ENCODE data around the gene BACE2. TPM values are rescaled to one million over a fixed set of nuclear protein-coding genes. Genes with fewer than 3 reads are reported as not detected.

BACE2 gene
- polyA plus RNA-seq, 3 donors: 25.3 to 28.6 (median 27.5) TPM

DNA sequence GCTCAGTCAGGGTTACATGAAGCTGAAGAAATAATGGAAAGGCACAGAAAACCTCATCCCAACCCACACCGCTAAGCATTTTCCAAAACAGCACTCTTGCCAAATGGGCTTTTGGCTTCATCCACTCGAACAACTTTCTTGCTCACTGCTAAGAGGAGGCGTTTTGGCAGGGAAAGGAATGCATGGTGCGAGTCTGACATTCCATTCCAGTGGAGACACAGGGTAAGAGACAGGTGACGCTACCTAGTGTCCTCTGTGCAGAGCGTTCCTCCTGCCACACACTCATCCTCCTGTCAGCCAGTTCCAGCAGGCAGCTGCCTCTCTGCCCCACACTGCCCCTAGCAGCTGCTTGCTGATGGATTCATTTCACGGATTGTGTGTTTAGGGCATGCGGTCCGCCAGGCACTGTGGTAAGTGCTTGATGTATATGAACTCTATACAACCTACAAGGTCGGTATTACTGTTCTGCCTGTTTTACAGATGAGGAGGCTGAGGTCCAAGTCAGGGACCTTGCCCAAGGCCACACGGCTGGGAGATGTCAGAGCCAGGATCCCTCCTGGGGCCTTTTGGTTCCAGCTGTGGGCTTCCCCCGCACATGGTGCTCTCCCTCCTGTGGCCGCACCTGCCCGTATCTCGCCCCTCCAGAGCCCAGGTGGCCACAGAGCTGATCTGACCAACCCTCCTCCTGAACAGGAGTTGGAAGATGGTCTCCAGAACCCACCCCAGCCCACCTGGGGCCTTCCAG lies 25.7 kb upstream of the BACE2 start:
- DNase-seq (ENCODE audit: extremely low read depth in 1 of 11, low read depth in 9 of 11, low spot score in 4 of 11): no peak

DNA sequence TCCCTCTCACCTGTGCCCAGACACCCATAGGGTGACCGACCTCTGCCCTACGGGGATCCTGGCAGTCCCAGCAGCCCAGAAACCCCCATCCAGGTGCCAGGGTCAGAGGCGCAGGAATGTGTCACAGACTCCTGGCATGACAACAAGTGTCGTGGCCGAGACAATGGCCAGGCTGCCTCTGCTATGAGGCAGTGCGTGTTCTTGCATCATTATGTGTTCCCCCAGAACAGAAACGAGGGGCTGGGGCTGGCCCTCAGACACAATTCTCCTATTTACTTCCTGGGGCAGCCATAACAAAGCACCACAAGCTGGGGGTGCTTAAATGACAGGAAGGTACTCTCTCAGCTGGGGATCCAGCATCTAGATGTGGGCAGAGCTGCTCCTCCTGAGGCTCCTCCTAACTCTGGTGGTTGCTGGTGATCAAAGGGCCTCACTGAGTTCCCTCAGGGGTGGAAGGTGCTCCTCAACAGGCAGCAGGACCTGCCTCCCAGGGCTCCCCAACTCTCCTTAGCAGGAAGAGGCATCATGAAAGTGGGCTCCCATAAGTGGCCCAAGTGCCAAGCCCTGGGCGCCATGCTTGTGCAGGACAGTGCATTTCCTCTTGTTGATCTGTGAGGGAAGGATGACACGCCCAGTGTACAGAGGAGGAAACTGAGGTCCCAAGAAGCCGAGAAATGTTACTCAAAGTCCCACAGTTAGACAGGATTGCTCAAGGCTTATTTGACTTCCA lies 24.2 kb upstream of the BACE2 start:
- DNase-seq (ENCODE audit: extremely low read depth in 1 of 11, low read depth in 9 of 11, low spot score in 4 of 11): no peak

DNA sequence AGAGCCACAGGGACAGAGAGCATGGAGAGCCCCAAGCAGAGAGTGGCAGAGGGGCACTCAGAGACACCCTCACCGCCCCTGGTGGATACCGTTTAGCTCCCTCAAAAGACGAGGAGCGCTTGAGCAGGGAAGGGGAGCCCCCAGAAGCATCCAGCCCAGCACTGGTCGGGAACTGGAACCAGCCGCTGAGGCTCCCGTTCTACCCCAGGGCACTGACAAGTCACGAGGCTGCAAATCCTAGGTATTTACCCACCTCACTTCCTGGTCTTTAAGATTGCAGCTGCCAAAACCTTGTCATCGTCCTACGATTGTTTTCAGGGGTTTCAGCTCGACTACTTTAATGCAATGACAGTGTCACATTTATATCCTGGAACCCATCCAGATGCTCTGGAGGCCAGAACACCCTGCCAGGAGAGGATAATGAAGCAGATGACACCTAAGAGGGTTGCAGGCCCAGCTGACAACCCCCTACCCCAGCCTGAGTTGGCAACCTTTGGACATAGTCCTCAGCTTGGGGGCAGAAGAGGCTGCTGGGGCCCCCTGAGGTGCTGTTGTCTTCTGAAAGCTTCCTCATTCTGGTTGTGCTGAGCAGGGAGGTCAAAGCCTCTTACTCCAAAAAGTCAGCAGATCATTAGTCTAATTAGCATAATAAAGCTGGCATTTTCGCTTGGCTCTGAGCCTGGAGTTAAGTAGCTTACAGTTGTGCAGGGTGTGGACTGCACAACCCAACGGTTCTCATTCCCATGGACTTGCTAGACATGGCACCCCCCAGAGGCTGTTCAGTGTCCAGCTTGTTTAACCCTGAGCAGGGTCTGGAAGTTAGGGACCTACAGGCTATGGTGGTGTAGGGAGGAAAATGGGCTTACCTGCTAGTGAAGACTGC lies 20.6 kb upstream of the BACE2 start:
- DNase-seq (ENCODE audit: extremely low read depth in 1 of 11, low read depth in 9 of 11, low spot score in 4 of 11): no peak

DNA sequence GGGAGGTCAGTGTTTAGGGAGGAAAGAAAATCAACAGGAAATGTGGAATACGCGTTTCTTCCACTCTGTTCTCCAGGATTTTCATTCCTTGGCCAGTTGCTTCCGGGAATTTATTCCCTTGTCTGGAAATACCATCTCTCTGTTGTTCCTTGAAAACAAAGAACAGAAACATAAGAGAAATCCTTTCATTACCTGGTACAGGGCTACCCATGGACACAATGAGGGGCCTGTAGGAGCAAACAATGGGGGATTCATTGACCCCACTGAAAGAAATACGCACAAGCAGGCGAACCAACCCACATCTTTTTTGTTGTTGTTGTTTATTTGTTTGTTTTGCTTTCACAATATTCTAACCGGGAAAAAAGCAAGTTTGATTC lies 20.0 kb upstream of the BACE2 start:
- no peak for DNase-seq (ENCODE audit: extremely low read depth in 1 of 11, low read depth in 9 of 11, low spot score in 4 of 11)

DNA sequence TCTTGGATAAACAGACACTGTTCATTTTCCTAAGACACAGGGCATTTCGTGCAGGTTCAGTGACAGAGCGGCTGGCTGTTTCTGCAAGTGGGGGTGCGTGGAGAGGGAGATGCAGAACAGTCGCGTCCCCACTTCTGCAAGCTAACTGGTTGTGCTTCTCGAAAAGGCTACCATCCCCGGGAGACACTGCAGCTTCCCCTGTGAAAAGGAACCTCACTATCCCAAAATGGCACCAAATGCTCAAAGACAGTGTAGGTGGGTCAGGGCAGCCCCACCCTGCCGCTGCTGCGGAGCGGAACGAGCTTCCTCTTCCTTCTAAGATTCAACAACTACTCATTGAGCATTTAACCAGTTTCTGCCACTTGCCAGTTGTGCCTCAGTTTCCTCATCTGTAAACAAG lies 19.2 kb upstream of the BACE2 start:
- no peak for DNase-seq (ENCODE audit: extremely low read depth in 1 of 11, low read depth in 9 of 11, low spot score in 4 of 11)

DNA sequence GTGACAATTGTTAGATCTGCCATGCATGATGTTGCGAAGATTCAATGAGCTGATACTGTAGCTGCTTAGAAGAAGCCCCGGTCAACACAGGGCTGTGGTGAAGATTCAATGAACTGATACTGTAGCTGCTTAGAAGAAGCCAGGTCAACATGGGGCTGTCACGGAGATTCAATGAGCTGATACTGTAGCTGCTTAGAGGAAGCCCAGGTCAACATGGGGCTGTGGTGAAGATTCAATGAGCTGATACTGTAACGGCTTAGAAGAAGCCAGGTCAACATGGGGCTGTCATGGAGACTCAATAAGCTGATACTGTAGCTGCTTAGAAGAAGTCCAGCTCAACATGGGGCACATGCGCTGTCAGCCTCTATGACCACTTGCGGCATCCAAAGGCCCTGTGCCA lies 18.8 kb upstream of the BACE2 start:
- DNase-seq (ENCODE audit: extremely low read depth in 1 of 11, low read depth in 9 of 11, low spot score in 4 of 11): no peak

DNA sequence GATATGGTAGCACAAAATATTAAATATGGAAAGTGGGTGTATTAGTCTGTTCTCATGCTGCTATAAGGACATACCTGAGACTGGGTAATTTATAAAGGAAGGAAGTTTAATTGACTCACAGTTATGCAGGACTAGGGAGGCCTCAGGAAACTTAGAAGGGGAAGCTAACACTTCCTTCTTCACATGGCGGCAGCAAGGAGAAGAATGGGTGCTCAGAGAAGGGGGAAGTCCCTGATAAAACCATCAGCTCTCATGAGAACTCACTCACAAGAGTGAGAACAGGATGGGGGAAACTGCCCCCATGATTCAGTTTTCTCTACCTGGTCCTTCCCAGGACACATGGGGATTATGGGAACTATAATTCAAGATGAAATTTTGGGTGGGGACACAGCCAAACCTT lies 15.8 kb upstream of the BACE2 start:
- DNase-seq (ENCODE audit: extremely low read depth in 1 of 11, low read depth in 9 of 11, low spot score in 4 of 11): no peak

DNA sequence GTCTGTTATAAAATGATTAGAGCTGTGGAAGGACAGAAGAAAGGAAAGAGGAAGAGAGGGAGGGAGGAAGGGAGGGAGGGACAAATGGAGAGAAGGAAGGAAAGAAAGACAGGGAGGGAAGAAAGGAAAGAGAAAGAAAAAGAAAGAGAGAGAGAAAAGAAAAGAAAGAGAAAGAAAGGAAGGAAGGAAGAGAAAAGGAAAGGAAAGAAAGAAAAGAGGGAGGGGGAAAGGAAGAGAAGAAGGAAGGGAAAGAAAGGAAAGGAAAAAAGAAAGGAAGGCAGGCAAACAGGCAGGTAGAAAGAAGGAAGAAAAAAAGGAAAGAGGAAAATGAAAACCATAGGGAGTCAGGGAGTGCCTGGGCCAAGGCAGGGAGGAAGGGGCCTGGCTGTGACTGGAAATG lies 14.5 kb upstream of the BACE2 start:
- no peak for DNase-seq (ENCODE audit: extremely low read depth in 1 of 11, low read depth in 9 of 11, low spot score in 4 of 11)

DNA sequence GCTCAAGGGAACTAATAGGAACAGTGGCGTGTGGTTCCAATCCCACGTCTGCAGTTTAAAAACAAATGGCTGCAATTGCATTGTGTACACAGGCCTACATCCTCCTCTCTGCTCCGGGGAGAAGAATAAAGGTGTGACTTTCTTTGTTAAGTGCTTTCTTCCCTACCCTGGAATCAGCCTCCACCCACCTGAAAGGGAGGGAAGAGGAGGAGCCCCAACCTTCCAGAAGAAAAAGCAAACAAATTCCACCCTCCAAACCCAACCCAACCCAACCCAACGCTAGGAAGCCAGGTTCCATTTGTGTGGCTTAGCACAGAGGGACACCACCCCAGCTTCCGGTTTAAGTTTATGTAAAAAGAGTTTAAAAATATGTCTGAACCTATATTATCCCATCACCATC lies 11.8 kb upstream of the BACE2 start:
- no peak for DNase-seq (ENCODE audit: extremely low read depth in 1 of 11, low read depth in 9 of 11, low spot score in 4 of 11)

DNA sequence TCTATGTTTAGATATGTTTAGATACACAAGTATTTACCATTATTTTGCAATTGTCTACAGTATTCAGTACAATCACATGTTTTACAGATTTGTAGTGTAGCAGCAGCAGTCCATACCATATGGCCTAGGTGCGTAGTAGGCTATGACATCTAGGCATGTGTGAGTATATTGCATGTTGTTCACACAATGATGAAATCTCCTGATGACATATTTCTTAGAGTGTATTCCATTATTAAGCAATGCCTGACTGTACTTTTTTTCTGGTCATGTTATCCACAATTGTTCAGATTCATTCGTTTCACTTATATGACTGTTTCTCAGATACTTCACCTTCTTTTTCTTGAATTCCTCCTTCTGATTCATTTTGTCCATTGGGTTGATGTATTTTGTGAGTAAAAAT lies 9.9 kb upstream of the BACE2 start:
- no peak for DNase-seq (ENCODE audit: extremely low read depth in 1 of 11, low read depth in 9 of 11, low spot score in 4 of 11)

DNA sequence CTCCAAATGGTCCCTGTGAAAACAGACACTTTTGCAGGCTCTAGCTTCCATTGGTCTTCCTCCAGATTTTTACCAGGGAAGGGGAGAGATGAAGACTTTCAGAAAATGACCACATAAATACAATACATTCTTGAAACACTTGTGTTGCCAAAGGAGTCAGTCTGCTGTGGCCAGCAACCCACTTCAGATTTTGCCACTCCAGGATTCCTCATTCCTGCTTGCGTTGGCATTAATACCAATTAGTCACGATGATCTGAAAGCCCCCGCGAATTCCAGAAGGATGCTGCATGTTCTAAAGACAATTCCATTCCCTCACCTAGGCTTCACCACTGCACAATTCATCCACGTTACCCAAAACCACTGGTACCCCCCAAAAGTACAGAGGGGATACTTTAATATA lies 7.9 kb upstream of the BACE2 start:
- DNase-seq (ENCODE audit: extremely low read depth in 1 of 11, low read depth in 9 of 11, low spot score in 4 of 11): no peak

DNA sequence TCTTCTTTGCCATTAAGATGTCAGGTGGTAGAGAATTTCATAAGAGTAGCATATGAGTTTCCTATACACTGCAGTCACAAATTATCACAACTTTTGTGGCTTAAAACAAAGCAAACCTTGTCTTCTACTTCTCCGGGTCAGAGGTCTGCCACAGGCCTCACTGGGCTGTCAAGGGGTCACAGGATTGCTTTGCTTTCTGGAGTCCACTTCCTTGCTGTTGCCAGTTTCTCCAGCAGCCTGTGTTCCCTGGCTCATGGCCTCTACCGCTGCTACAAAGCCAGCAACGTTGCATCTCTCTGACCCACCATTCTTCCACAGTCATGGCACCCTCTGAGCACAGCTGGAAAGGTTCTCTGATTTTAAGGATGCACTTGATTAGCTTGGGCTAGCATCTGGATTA lies 6.5 kb upstream of the BACE2 start:
- no peak for DNase-seq (ENCODE audit: extremely low read depth in 1 of 11, low read depth in 9 of 11, low spot score in 4 of 11)

DNA sequence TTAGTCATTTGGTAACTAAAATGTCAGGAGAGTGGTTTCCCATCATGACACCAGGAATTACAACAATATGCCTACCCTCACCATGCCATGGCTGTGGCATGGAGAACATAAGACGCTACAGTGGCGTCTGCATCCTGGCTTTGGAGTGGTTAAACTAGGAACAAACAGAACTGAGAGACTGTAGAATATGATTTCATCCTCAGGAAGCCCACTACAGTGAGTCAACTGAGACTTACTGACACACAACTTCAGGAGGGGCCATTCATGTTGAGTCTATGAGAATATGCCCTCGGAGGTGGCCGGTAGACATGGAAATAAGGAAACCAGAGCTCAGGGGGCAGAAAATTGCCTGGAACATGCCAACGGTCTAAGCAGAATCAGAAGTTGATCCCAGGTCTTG lies 5.9 kb upstream of the BACE2 start:
- DNase-seq (ENCODE audit: extremely low read depth in 1 of 11, low read depth in 9 of 11, low spot score in 4 of 11): no peak

DNA sequence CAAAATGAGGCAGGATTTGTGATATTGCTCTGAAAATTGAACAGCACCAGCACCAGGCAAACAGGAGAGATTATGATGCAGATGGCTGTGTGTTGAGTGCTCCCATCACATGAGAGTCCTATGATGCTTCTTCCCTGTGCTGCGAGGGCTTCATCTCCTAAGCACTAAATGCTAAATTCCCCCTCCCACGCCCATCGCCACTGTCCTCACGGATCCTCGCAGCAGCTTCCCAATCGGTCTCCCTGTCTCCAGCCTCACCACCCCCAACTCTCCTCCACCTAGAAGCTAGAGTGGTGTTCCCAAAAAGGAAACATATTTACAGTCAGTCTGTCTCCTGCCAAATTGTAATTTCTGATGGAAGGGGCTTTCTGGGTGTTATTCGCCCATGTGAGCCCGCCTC lies 4.9 kb upstream of the BACE2 start:
- DNase-seq (ENCODE audit: extremely low read depth in 1 of 11, low read depth in 9 of 11, low spot score in 4 of 11): no peak

DNA sequence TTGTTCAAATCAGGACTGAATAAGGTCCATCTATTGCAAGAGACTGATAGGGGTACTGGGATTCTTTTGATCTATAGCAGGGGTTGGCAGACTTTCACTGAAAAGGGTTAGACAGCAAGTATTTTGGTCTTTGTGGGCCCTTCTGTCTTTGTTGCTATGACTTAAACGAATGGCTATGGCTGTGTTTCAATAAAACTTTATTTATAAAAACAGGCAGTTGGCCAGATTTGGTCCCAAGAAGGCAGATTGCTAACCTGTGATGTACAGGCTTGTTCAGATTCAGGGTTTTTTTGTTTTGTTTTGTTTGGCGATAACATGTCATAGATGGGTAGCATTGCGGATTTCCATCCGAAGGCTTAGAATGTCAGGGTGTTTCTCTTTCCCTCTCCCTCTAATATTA lies 3.9 kb upstream of the BACE2 start:
- DNase-seq (ENCODE audit: extremely low read depth in 1 of 11, low read depth in 9 of 11, low spot score in 4 of 11): no peak

DNA sequence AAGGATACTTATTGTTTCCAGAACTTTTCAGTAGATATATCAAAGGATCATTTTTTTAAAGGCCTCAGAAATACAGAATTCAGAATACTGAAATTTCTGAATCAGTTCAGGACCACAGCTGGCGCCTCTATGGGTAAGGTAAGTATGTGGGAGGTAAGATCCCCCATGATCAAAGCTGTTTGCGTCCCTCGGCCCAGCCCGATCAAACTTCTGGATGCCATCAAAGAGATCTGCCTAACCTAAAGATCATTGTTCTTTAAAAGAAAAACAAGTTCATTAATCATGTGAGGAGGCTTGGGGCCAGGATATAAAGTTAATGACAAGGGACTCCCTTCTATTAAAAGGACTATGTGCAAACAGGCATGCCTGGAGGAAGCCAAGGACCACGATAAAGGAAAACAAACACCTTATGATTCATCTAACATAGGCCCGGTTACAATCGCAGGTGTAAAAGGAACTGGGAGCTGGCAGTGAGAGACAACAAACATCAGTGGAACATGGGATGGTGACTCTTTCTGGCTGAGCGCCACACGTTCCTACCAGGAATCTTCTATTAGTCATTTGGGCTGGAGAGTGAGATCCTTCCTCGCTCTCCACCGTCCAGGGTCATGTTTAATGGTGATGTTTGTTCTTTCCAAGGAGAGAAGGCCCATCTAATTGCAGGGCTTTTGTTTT lies 2.8 kb upstream of the BACE2 start:
- DNase-seq (ENCODE audit: extremely low read depth in 1 of 11, low read depth in 9 of 11, low spot score in 4 of 11): no peak

DNA sequence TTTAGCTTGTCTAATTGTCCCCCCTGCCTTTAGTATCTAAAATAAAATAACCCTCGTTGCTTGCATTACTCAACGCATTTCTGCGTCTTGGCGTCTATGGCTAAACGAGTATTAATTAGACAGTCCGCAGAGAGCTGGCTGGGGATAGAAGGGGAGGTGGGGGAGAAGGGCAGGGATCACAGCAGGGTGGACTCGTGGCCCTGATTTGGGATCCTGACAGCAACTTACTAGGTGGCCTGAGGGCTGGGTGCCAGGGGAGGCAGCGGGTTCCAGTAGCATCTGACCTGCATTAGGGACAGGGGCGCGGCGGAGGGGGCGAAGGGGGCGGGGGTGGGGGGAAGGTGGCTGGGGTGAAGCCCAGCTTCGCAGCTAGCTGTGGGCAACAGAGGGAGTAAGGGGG lies 1.1 kb upstream of the BACE2 start:
- no peak for DNase-seq (ENCODE audit: extremely low read depth in 1 of 11, low read depth in 9 of 11, low spot score in 4 of 11)

DNA sequence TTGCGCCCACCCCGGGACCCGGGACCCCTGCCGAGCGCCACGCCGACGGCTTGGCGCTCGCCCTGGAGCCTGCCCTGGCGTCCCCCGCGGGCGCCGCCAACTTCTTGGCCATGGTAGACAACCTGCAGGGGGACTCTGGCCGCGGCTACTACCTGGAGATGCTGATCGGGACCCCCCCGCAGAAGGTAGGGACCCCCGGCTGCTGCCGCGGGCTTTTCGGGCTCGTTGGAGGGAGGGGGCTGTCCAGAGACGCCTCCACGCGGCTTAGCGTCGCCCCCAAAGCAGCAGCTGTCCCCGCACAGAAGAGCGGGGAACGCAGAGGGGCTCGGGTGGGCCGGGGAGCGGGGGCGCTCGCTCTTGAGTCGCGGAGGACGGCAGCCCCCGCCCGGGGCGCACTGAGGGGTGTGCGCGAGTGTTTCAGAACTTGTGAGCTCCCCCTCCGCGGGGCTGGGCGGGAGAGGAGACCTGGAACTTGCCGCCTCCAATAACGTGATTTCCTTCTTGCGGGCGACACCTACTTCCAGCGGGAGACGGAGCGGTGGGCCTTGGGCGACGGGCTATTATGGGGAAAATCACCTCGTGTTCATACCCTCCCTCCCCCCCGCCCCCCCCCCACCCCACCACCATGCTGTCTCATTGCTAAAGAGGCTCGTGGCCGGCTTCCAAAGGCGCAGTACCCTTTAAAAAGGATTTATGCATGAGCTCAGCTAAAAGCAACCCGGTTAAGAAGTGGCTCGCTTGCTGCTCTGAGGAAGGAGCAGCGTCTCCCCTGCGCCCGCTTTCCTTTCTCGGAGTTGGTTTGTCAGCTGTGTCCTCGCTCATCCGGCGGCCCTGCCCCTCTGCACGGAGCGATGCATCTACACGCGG lies 664 bp downstream of the BACE2 start:
- peak in 4 of 11 donors; percentile 26 to 38 (median 32) for DNase-seq (ENCODE audit: extremely low read depth in 1 of 11, low read depth in 9 of 11, low spot score in 4 of 11)

DNA sequence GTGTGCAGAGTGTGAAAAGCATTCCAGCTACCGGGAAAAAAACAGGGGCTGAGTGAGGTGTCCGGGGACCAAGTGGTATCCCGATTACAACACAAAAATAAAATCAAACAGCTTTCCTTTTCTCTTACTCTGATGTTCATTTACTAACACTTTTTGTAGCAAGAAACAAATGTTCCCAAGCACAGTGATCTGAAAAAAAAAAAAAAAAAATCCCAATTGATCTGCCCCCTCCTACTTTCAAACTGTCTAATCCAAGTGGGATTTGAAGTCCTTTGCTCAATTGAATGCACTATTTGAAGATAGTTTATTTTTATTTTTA lies 1.3 kb downstream of the BACE2 start:
- no peak for DNase-seq (ENCODE audit: extremely low read depth in 1 of 11, low read depth in 9 of 11, low spot score in 4 of 11)

Measured in renal cortex interstitium (tissue), 11 donors.